Stimulated activated CD4-positive, alpha-beta T cell treated with anti-CD3 and anti-CD28 coated beads, Interleukin-2, amount 100 ng/mL, for 48 hours (primary cell): ENCODE measurements around the gene ORAI1.
A peak's percentile ranks its signal among the peaks of the same experiment; 100 is the strongest.
"Not testable (repeated sequence)": the region's sequence is repeated elsewhere in the genome, so short reads cannot be mapped to it uniquely, and the experiment has no call there.

Source experiments
- DNase-seq, 2 donors: peaks; one replicate each; pipeline ENCODE4 v3.0.0-alpha.2; 2020

The ORAI1 gene

DNA sequence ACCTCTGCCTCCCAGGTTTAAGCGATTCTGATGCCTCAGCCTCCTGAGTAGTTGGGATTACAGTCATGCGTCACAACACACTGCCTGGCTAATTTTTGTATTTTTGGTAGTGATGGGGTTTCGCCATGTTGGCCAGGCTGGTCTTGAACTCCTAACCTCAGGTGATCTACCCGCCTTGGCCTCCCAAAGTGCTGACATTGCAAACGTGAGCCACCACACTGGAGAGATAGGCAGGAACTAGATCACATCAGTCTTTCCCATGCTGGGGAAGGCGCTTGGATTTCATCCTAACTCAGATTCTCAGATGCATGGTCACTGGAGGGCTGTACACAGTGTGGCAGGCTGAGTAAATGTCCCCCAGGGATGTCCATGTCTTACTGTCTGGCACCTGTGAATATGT, 18.0 kb upstream of the ORAI1 start:
- no peak for DNase-seq

DNA sequence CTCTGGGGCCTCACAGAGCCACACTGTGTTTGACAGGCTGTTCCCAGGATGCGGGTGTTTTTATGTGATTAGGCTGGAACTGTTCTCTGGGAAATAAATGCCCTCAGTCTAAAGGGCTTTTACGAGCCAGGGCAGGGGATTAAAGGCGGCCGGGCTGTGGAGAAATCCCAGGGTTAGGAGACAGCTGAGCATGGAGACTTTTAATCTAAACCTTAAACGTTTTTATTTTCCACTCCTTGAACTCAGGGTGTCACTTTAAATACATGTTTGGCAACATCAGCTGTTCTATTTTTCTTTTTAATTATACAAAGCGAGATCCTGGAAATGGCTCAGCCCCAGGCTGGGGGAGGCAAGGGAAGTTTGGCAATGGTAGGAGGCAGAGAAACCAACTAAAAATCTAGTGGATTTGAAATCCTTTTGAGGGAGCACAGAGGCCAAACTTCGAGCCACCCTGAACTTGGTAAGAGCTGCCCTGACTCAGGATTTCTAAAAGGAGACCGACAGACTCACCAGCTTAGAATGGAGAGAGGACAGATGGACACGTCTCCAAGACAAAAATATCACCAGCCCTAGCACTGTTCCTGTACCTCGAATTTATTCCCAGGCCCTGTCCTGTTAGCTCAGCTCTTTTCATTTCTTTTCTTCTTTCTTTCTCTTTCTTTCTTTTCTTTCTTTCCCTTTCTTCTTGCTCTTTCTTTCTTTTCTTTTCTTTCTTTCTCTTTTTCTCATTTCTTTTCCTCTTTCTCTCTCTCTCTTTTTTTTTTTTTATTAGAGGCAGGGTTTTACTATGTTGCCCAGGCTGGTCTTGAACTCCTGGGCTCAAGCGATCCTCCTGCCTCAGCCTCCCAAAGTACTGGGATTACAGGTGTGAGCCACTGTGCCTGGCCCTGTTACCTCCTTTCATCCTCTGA, 15.8 kb upstream of the ORAI1 start:
- DNase-seq, result no peak

DNA sequence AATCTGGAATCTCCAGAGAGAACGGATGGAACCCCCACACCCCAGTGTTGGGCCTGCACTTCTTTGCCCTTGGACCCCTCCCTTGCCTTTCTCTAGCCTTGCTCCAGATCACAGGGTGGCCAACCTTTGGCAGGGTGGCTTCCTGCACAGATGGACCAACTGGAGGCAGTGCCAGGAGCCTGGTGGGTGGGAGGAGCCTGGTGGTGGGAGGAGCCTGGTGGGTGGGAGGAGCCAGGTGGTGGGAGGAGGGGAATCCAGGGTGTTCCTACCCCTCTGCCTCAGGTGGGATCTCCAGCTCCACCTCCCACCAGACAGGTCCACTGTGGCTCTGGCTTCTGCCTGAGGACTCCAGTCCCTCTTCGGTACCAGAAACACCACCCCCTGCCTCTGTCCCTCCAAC, 15.0 kb upstream of the ORAI1 start:
- peak in 1 of 2 donors; percentile 26 for DNase-seq

- no peak for DNase-seq
Measured at GRCh38 chr12:121613462-121613861, 12.9 kb upstream of the ORAI1 start.

DNA sequence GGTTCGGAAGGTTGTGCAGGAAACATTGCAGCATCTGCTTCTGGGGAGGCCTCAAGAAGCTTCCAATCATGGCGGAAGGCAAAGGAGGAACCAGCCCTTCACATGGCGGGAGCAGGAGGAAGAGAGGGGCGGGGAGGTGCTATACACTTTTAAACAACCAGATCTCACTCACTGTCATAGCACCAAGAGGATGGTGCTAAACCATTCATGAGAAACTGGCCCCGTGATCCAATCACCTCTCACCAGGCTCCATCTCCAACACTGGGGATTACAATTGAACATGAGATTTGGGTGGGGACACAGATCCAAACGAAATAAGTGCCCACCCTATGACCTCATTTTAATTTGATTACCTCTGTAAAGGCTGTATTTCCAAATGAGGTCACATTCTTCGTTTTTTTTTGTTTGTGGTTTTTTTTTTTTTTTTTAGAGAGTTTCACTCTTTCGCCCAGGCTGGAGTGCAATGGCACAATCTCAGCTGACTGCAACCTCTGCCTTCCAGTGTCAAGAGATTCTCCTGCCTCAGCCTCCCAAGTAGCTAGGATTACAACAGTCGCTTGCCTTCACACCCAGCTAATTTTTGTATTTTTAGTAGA, 11.4 kb upstream of the ORAI1 start:
- DNase-seq, result no peak

- DNase-seq, result no peak
Measured at GRCh38 chr12:121618659-121619233, 7.6 kb upstream of the ORAI1 start.

GRCh38 chr12:121620333-121620891, 5.9 kb upstream of the ORAI1 start:
- no peak for DNase-seq

DNA sequence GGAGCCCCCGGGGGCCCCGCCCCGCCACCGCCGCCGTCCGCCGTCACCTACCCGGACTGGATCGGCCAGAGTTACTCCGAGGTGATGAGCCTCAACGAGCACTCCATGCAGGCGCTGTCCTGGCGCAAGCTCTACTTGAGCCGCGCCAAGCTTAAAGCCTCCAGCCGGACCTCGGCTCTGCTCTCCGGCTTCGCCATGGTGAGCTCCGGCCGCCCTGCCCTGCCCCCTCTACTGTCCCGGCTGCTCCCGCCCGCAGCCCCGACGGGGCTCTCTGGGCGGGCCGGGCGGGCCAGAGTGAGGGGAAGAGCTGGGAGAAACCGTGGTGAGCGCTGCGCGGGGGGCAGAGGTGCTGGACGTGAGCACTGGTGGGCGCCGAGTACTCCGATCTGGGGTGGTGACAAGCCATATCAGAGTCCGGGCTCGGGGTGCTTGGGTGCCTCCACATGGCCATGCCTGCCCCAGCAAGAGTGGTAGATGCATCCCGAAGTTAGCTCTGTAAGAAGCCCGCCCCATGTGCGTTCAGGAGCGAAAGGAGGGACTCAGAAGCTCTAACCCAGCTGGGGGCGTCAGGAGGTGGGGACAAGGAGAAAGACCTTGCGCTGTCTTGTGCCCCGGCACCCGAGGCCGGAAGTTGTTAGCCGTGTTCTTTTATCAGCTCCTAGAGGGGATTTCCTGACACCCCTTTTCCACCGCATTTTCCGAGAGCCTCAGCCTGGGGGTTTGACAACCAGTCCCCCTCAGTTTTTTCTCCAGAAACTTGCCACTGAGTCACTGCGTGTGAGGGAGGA, 717 bp downstream of the ORAI1 start:
- DNase-seq, result peak; percentile 72 to 78

DNA sequence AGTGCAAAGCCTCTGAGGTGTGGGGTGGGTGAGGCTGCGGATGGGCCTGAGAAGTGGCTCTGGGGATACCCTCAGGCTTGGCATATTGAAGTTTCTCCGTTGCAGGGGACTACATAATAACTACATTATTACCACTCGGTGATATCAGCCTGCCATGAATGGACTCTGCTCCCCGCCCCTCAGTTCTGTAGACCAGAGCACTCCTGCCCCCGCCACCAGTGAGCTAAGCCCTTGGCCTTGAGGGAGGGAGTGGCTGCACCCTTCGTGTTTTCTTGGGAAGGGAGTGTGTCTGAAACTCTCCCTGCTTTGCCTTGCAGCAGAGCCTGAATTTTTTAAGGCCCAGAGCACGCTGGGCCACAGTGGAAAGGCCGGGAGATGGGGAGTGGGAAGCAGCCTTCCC, 1.7 kb downstream of the ORAI1 start:
- no peak for DNase-seq

DNA sequence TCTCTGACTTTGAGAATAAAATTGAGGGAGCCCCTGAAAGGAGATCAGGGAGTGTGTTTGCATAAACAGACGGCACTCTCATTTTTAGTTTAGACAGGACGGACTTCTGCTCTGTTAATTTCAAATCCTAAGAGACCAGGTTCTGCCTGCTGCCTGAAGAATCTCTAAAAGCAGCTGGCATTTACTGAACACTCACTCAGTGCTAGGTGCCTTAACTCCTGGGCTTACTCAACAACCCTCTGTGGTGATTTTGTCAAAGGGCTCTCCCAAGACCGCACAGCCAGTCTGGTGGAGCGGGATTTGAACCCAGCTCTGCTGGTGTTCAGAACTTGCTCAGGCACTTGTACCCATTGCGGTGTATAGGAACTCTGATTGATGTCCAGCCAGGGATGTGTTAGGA, 2.2 kb downstream of the ORAI1 start:
- no peak for DNase-seq

DNA sequence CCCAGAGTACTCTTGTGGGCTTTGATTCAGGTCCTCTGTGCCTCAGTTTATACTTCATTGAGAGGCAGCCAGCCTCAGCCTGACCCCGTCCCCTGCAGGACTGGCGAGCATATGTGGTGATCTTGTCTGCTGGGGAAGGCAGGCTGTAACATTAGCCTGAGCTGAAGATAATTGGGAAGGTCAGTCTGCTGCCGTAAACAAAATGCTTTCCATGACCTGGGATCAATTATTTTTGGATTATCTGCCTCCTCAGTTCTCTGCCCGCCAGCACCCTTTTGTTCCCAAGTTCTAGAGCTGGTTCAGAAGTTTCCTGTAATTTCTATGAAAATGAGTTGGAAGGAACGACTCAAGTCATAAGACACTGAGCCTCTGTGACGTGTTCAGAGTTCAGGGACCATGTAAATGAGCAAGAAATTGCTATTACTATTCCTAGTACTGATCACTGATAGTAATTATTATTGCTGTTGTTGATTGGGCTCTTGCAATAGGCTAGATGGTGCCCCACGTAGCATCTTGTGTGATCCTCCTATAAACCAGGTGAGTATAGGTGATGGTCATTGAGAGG, 4.5 kb downstream of the ORAI1 start:
- no peak for DNase-seq

GRCh38 chr12:121632069-121632970, 6.0 kb downstream of the ORAI1 start:
- no peak for DNase-seq

- DNase-seq, result not testable (repeated sequence)
Measured at GRCh38 chr12:121633833-121634196, 7.5 kb downstream of the ORAI1 start.

- DNase-seq, result no peak
Measured at GRCh38 chr12:121634836-121635235, 8.5 kb downstream of the ORAI1 start.

- peak in 1 of 2 donors; percentile 36 for DNase-seq
Measured at GRCh38 chr12:121637231-121637914, 11.0 kb downstream of the ORAI1 start.

DNA sequence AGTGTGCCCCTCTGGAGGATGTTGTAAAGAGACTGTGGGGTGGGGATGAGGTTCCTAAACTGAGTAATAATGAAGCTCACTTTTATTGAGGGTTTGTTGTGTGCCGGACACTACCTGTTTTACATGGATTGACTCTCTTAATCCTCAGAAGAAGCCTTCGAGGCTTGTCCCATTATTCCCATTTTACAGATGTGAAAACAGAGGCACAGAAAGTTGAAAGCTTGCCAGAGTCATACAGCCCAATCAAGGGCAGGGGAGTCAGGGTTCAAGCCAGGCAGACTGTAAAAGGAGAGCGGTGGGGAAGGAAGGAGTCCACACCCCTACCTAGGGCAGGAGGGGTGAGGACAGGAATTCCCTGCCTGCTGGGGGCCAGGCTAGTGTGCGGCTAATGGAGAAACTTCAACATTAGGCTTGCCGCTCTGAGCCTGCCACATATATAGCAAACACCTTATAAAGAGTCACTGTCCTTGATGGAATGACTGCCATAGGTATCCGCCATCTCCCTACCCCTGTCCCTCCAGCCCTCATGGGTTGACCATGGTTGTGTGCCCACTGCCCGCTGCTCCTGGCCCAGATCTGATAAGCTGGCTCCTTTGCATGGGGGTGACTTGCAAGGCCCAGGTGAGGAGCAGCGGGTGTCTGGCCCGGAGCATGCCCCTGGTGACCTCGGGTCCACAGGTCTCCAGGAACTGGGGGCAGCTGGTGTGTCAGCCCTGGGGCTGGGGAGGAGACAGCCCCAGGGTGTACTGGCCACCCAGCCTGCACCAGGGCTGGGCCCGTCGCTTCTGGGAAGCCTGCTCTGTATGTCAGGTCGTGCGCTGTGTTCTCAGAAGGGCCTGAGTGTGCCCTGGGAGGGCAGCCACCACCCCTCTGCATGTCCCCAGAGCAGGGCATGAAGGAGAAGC, 12.2 kb downstream of the ORAI1 start:
- no peak for DNase-seq

GRCh38 chr12:121641343-121641630, 15.0 kb downstream of the ORAI1 start:
- DNase-seq, result no peak

GRCh38 chr12:121648458-121649028, 22.2 kb downstream of the ORAI1 start:
- DNase-seq, result no peak

DNA sequence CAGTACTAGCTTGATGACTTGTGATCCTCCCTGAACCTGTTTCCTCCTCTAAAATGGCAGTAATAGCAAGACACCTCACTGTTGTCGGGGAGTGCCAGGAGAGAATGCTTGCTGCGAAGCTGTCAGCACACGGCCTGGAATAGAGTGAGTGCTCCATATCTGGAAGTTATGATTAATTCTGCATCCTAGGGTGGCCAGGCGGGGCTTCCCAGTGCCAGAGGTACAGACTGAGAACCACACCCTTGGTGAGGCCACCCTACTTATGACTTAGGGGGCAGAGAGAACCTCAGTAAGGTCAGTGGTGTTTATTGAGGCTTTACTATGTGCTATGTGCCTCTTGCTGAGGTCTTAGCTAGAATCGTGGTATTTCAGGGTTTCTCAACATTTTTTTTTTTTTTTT, 23.0 kb downstream of the ORAI1 start:
- no peak for DNase-seq
